Activated naive CD8-positive, alpha-beta T cell (primary cell): ENCODE data around the gene SLC25A24.
"Not testable (repeated sequence)": the region's sequence is repeated elsewhere in the genome, so short reads cannot be mapped to it uniquely, and the experiment has no call there.

Experiments used
- H3K27ac Mint-ChIP-seq: one replicate; pipeline ENCODE4 v1.8.0; 2021; ENCODE audit warnings: mixed read lengths
- H3K27me3 Mint-ChIP-seq: one replicate; pipeline ENCODE4 v1.8.0; 2021; ENCODE audit warnings: mixed read lengths
- H3K36me3 Mint-ChIP-seq: one replicate; pipeline ENCODE4 v1.8.0; 2021; ENCODE audit warnings: mixed read lengths
- H3K4me1 Mint-ChIP-seq: one replicate; pipeline ENCODE4 v1.8.0; 2021; ENCODE audit warnings: low read depth, mixed read lengths
- H3K4me3 Mint-ChIP-seq: one replicate; pipeline ENCODE4 v1.8.0; 2021; ENCODE audit warnings: mild to moderate bottlenecking, mixed read lengths
- H3K9me3 Mint-ChIP-seq: one replicate; pipeline ENCODE4 v1.8.0; 2021; ENCODE audit warnings: low read depth, mixed read lengths

The SLC25A24 gene

DNA sequence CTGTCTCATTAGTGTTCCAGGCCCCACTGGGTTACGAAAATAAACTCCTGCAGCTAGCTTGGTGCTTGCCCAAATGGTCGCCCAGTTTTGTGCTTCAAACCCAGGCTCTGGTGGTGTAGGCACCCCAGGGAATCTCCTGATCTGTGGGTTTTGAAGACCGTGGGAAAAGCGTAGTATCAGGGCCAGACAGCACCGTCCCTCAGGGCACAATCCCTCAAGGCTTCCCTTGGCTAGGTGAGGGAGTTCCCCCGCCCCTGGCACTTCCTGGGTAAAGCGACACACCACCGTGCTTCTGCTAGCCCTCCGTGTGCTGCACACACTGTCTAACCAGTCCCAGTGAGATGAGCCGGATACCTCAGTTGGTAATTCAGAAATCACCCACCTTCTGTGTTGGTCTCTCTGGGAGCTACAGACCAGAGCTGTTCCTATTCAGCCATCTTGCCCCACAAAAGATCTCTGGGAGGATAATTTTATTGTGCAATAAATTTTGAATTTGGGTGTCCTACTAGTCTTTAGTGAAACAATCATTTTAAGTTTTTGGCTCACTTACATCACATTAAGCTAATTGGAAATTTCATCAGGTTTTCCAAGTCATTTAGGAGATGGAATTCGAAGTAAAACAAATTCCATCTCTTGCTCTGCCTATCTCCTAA is 9.4 kb upstream of the SLC25A24 start:
- Mint-ChIP-seq H3K9me3 (no peaks in the 10 kb centered on the region), H3K4me3 (no peak overlapping the region), H3K27me3 (peaks cover 19% of the 10 kb centered on the region), H3K36me3 (peaks cover 2% of the 10 kb centered on the region), H3K27ac (no peak overlapping the region), H3K4me1 (peaks cover 6% of the 10 kb centered on the region)

DNA sequence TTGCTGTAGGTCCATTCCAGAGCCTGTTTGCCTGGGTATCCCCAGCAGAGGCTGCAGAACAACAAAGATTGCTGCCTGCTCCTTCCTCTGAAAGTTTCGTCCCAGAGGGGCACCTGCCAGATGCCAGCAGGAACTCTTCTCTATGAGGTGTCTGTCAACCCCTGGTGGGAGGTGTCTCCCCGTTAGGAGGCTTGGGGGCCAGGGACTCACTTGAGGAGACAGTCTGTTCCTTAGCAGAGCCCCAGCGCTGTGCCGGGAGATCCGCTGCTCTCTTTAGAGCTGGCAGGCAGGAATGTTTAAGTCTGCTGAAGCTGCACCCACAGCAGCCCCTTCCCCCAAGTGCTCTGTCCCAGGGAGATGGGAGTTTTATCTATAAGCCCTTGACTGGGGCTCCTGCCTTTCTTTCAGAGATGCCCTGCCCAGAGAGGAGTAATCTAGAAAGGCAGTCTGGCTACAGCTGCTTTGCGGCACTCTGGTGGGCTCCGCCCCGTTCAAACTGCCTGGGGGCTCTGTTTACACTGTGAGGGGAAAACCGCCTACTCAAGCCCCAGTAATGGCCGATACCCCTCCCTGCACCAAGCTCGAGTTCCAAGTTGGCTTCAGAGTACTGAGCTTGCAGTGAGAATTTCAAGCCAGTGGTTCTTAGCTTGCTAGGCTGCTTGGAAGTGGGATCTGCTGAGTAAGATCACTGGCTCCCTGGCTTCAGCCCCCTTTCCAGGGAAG is 8.7 kb upstream of the SLC25A24 start:
- H3K36me3 Mint-ChIP-seq = peaks cover 2% of the 10 kb centered on the region
- peaks cover 19% of the 10 kb centered on the region for H3K27me3 Mint-ChIP-seq
- H3K4me3 Mint-ChIP-seq = no peak overlapping the region
- H3K9me3 Mint-ChIP-seq = no peaks in the 10 kb centered on the region
- no peak overlapping the region for H3K27ac Mint-ChIP-seq
- peaks cover 6% of the 10 kb centered on the region for H3K4me1 Mint-ChIP-seq

DNA sequence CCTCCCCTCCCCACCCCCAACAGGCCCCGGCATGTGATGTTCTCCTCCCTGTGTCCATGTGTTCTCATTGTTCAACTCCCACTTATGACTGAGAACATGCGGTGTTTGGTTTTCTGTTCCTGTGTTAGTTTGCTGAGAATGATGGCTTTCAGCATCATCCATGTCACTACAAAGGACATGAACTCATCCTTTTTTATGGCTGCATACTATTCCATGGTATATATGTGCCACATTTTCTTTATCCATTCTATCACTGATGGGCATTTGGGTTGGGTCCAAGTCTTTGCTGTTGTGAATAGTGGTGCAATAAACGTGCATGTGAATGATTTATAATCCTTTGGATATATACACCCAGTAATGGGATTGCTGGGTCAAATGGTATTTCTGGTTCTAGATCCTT is 3.4 kb upstream of the SLC25A24 start:
- peaks cover 19% of the 10 kb centered on the region for H3K4me1 Mint-ChIP-seq
- H3K4me3 Mint-ChIP-seq, H3K9me3 Mint-ChIP-seq, H3K27ac Mint-ChIP-seq, H3K36me3 Mint-ChIP-seq: not testable (repeated sequence)
- peaks cover 11% of the 10 kb centered on the region for H3K27me3 Mint-ChIP-seq

DNA sequence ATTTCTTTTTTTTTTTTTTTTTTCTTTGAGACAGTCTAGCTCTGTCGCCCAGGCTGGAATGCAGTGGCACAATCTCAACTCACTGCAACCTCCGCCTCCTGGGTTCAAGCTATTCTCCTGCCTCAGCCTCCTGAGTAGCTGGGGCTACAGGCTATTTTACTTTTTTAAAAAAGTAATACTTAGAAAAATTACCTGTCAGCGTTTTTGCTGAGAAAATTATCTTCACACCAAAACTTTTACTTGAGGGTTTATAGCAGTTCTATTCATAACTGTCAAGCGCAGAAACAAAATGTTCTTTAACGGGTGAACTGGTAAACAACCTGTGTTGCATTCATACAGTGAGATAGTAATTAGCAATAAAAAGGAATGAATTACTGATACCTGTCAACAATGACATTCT is 1.5 kb upstream of the SLC25A24 start:
- Mint-ChIP-seq H3K27ac (no peak overlapping the region), H3K4me1 (peaks cover 27% of the 10 kb centered on the region), H3K27me3 (peaks cover 5% of the 10 kb centered on the region), H3K36me3 (peaks cover 2% of the 10 kb centered on the region), H3K4me3 (no peak overlapping the region), H3K9me3 (no peaks in the 10 kb centered on the region)

DNA sequence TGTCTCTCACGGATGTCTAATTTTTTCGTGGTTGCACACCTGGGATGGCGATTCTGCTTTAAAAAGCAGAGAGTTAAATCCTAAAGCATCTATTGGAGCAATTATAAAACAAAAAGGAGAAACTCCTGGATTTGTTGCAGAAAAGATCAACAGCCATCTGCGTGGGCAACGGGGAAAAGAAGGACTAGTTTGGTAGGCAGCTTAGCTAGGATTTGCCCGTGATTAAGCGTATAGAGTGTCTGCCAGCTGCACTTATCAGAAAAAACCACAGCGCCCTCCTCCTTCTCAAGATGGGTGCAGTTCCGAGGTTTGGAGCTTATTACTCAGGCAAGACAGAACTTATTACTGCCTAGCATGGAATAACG is 526 bp upstream of the SLC25A24 start:
- Mint-ChIP-seq H3K36me3 (peaks cover 2% of the 10 kb centered on the region), H3K4me3 (peak overlapping the region; percentile 91), H3K4me1 (peaks cover 27% of the 10 kb centered on the region), H3K9me3 (no peaks in the 10 kb centered on the region), H3K27me3 (no peaks in the 10 kb centered on the region), H3K27ac (peak overlapping the region; percentile 1)

DNA sequence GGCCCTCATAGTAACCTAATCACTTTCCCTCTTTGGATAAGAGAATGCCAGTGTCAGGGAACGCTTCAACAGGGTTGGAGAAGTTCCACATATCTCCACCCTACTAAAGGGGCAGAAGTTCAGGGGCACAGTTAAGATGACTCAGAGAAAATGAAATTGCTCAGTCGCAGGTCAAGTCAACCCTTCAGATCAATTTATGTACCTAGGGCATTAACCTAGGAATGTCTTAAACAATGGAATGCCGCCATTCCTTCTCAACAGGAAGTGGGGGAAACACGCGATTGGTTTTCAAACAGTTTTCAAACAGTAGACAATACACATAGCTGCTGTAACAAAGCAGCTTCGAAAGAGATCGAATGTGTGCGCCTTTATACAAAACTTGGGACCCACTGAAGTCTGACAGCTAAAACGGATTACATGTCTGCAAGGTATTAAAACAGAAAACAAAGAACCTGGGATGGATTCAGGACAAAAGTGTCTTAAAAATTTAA is 897 bp downstream of the SLC25A24 start:
- H3K9me3 Mint-ChIP-seq = no peaks in the 10 kb centered on the region
- no peaks in the 10 kb centered on the region for H3K27me3 Mint-ChIP-seq
- H3K4me3 Mint-ChIP-seq = peak overlapping the region; percentile 85
- H3K27ac Mint-ChIP-seq = peak overlapping the region; percentile 46
- peaks cover 5% of the 10 kb centered on the region for H3K36me3 Mint-ChIP-seq
- H3K4me1 Mint-ChIP-seq = peaks cover 27% of the 10 kb centered on the region

DNA sequence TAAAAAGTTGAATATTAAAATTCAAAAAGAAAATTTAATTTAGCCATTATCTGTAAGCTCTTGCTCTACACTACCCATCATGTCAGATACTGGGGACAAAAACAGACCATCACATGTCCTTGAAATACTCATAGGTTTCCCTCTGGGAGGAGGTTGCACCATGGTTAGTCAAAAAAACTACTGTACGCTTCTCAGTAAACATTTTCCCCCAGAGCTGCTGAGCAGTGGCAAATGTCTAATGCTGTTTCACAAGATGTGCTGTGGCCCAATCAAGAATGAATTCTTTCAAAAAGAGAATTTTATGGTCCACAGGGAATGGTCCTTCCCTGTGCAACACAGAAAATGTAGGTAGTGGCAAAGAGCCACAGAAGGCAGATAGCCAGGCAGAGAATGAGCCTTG is 6.1 kb downstream of the SLC25A24 start:
- peaks cover 13% of the 10 kb centered on the region for H3K4me1 Mint-ChIP-seq
- H3K36me3 Mint-ChIP-seq = peaks cover 21% of the 10 kb centered on the region

DNA sequence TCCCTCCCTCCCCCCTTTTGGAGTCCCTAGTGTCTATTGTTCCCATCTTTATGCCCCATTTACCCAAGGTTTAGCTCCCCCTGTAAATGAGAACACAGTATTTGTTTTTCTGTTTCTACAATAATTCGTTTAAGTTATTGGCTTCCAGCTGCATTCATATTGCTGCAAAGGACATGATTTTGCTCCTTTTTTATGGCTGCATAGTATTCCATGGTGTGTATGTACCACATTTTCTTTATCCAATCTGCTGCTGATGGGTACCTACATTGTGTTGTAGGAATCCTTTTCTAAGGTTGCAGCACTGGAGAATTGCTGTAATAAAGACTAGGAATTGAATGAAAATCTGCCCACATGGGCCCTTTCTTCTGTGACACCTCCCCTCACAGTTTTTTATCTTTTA is 6.8 kb downstream of the SLC25A24 start:
- H3K27ac Mint-ChIP-seq = no peak overlapping the region
- H3K4me1 Mint-ChIP-seq = peaks cover 6% of the 10 kb centered on the region
- H3K27me3 Mint-ChIP-seq = no peaks in the 10 kb centered on the region
- H3K9me3 Mint-ChIP-seq = peaks cover 5% of the 10 kb centered on the region
- H3K4me3 Mint-ChIP-seq = no peak overlapping the region
- H3K36me3 Mint-ChIP-seq = peaks cover 27% of the 10 kb centered on the region

More for the DNA sequence above, 6.1 kb downstream of the SLC25A24 start:
- Mint-ChIP-seq H3K27ac (no peak overlapping the region), H3K27me3 (no peaks in the 10 kb centered on the region), H3K4me3 (no peak overlapping the region), H3K9me3 (peaks cover 5% of the 10 kb centered on the region)

DNA sequence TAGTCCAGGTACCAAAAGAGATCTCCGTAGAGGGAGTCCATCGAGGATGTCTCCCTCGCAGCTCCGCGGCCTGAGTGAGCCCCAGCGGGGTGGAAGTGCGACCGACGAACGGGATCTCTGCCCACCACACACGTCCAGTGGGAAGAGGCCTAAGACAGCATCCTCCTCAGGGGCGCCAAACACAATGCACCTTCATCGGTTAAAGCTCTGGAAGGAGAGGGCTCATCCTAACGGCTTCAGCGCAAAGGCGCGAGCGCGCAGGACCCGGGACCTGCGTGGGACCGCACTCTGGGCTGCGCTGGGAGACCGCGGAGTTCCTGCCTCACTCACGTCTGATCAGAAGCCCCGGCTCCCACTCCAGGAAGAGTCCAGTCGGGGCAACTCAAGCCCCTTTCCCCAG is 7.6 kb downstream of the SLC25A24 start:
- peaks cover 5% of the 10 kb centered on the region for H3K9me3 Mint-ChIP-seq
- no peak overlapping the region for H3K27ac Mint-ChIP-seq
- peaks cover 29% of the 10 kb centered on the region for H3K36me3 Mint-ChIP-seq
- H3K4me3 Mint-ChIP-seq = no peak overlapping the region
- peaks cover 1% of the 10 kb centered on the region for H3K4me1 Mint-ChIP-seq
- no peaks in the 10 kb centered on the region for H3K27me3 Mint-ChIP-seq

DNA sequence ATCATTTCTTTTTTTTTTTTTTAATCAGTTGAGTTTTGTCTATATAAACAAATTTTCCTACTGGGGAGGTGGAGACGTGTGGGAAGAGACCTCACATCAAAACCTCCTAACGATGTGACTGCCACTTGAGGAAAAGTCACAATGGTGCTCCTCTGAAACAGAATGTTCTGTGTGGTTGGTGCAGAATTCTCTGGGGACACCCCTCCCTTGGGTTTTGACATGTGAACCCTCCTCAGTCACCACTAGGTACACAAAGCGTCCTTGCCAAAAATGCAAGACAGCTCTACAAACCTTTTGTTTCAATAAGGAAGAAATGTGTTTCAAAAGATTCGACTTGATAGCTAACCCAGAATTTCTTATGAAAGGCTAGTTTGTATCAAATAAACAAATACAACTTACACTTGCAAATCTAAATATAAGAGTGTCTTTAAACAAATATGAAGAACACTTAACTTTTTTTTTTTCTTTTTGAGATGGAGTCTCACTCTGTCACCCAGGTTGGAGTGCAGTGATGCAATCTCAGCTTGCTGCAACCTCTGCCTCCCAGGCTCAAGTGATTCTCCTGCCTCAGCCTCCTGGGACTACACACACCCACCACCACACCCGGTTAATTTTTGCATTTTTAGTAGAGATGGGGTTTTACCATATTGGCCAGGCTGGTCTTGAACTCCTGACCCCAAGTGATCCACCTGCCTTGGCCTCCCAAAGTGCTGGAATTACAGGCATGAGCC is 9.3 kb downstream of the SLC25A24 start:
- Mint-ChIP-seq H3K27ac (no peak overlapping the region), H3K27me3 (no peaks in the 10 kb centered on the region), H3K4me1 (no peaks in the 10 kb centered on the region), H3K36me3 (peaks cover 29% of the 10 kb centered on the region), H3K9me3 (peaks cover 5% of the 10 kb centered on the region), H3K4me3 (no peak overlapping the region)

DNA sequence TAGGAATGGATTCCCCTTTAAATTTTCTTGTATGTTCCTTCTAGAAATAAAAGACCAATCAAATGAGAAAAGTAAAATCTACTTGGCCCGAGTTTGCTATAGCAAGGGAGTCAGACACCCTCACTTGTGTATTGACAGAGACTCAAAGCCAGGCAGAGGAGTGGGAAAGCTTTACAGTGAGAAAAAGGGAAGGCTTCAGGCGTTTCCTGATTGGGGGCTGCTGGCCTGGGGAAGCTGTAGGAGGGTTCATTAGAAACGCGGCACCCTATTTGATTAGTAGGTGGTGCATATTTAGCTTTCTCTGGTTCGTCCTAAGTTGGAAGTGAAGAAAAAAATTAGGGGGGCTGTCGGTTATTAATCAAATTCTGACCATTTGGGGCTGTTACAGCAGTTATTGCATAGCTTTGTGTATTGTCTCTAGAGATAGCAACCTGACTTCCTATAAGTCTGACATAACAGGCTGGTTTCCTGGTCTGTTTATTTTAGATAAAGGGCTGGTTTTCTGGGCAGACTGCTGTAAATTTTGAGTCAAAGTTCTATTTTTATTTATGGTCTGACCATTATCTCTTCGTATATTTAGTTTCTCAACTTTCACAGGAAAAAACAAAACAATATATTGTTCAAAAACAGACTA is 10.0 kb downstream of the SLC25A24 start:
- no peaks in the 10 kb centered on the region for H3K4me1 Mint-ChIP-seq
- no peak overlapping the region for H3K27ac Mint-ChIP-seq
- no peak overlapping the region for H3K4me3 Mint-ChIP-seq
- peaks cover 27% of the 10 kb centered on the region for H3K36me3 Mint-ChIP-seq
- no peaks in the 10 kb centered on the region for H3K27me3 Mint-ChIP-seq
- H3K9me3 Mint-ChIP-seq = peaks cover 5% of the 10 kb centered on the region

DNA sequence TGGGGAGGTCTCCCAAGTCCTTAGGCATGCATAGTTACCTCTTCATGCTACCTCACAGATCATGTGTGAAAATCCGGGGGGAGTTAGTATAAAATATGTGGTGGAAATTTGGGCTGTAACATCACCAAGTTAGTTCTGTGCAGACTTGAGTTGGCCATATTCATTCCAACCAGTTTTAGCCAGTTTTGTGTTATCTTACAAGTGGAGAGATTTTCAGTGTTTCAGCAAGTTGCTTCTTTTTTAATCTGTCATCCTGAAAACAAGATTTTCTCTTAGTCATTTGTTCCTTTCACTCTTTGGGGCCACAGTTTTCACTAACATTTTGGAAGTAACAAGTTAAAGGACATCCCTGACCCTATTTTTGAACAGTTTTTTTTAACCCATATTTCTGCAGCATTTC is 11.3 kb downstream of the SLC25A24 start:
- Mint-ChIP-seq H3K4me3 (no peak overlapping the region), H3K4me1 (no peaks in the 10 kb centered on the region), H3K27ac (no peak overlapping the region), H3K36me3 (peaks cover 25% of the 10 kb centered on the region), H3K9me3 (peaks cover 5% of the 10 kb centered on the region), H3K27me3 (no peaks in the 10 kb centered on the region)

DNA sequence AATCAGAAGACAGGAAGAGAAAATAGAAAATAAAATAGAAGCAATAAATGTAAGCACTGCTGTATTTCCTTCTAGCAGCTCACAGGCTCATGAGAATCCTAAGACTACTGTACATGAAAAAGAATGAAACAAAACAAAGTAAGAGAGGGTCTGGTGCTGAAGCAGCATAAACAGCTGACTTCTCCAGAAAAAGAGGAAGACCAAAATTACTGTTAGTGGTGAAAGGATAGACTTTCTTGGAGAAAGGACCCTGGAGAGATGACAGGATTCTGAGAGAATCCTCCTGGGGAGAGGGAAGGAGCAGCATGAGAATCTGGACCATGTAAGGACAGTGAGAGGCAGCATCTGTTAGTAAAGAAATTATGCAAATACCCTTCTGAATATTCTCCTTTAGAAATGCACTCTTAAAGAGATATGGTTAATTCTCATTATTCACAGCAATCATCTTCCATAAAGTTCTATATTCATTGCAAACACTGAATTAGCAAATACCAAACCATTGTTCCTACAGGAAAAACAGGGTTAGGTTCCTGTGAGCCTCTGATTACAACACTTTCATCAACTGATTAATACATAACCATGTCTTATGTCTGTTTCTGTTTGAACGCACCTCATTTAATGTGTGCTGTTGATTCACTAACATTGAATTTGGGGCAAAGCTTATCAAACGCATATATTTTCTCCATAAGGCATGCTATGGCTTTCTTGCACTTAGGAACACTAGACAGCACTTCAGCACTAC is 17.0 kb downstream of the SLC25A24 start:
- peaks cover 1% of the 10 kb centered on the region for H3K4me1 Mint-ChIP-seq

DNA sequence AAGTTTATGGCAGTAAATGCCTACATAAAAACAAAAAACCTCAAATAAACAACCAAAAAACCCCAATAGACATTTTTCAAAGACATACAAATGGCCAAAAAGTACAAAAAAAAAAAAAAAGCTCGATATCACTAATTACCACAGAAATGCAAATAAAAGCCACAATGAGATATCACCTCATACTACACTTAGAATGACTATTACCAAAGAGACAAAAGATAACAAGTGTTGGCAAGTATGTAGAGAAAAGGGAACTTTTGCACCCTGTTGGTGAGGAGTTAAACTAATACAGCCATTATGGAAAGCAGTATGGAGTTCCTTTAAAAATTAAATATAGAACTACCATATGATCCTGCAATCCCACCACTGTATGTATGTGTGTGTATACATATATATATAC is 21.1 kb downstream of the SLC25A24 start:
- peaks cover 11% of the 10 kb centered on the region for H3K4me1 Mint-ChIP-seq
- H3K9me3 Mint-ChIP-seq = peaks cover 4% of the 10 kb centered on the region
- H3K27me3 Mint-ChIP-seq = no peaks in the 10 kb centered on the region
- peaks cover 45% of the 10 kb centered on the region for H3K36me3 Mint-ChIP-seq
- no peak overlapping the region for H3K27ac Mint-ChIP-seq
- no peak overlapping the region for H3K4me3 Mint-ChIP-seq

More for the DNA sequence above, 17.0 kb downstream of the SLC25A24 start:
- peaks cover 4% of the 10 kb centered on the region for H3K9me3 Mint-ChIP-seq
- peaks cover 28% of the 10 kb centered on the region for H3K36me3 Mint-ChIP-seq
- H3K27ac Mint-ChIP-seq = no peak overlapping the region
- no peaks in the 10 kb centered on the region for H3K27me3 Mint-ChIP-seq
- no peak overlapping the region for H3K4me3 Mint-ChIP-seq
